Keratinocyte (primary cell): ENCODE measurements around the gene DENND6A.

Experiments used
- CTCF ChIP-seq, 3 experiments: IDR thresholded peaks in 1 of 3; conservative IDR thresholded peaks in 1 of 3; optimal IDR thresholded peaks in 1 of 3; 2 replicates in 2 of 3; 3 replicates in 1 of 3; pipeline versions ENCODE3 to v1.5.1; 2011; ENCODE audit warnings: low read length in 3 of 3, mild to moderate bottlenecking in 3 of 3, moderate library complexity in 2 of 3, control low read depth in 1 of 3, inconsistent platforms in 1 of 3; ENCODE audit not compliant: insufficient read depth in 2 of 3; ENCODE audit errors: extremely low read depth in 1 of 3
- EZH2 ChIP-seq: IDR thresholded peaks from one replicate; pipeline ENCODE4 v1.6.1; 2012; ENCODE audit warnings: inconsistent platforms, mild to moderate bottlenecking, low read length, moderate library complexity

- TF ChIP-seq CTCF (optimal IDR thresholded peaks at IDR 0.05 in 1 of 3, IDR thresholded peaks at IDR 0.05 in 1 of 3, conservative IDR thresholded peaks at IDR 0.05 in 1 of 3; ENCODE audit: extremely low read depth in 1 of 3, insufficient read depth in 2 of 3, low read length in 3 of 3): no peak
- no peak for TF ChIP-seq EZH2
Observed at GRCh38 chr3:57694146-57694545, 1.3 kb upstream of the DENND6A start.
